CD4-positive, alpha-beta T cell treated with Interleukin-6 for 4 hours (primary cell): ENCODE results near the gene ARHGAP22.

Experiments used
- DNase-seq: peaks from one replicate; pipeline ENCODE4 v3.0.0-alpha.2; 2020; ENCODE audit warnings: mixed read lengths

Gene ARHGAP22

GRCh38 chr10:48632166-48632565, 27.3 kb upstream of the ARHGAP22 start:
- DNase-seq, result no peak

GRCh38 chr10:48627984-48628609, 23.2 kb upstream of the ARHGAP22 start:
- DNase-seq, result no peak

- no peak for DNase-seq
Observed at GRCh38 chr10:48626986-48627731, 22.3 kb upstream of the ARHGAP22 start.

GRCh38 chr10:48626447-48626846, 21.6 kb upstream of the ARHGAP22 start:
- DNase-seq, result no peak

GRCh38 chr10:48625826-48626134, 20.9 kb upstream of the ARHGAP22 start:
- DNase-seq, result no peak

- DNase-seq, result no peak
Observed at GRCh38 chr10:48623607-48624132, 18.8 kb upstream of the ARHGAP22 start.

- no peak for DNase-seq
Observed at GRCh38 chr10:48623009-48623408, 18.1 kb upstream of the ARHGAP22 start.

GRCh38 chr10:48620719-48621118, 15.8 kb upstream of the ARHGAP22 start:
- no peak for DNase-seq

- DNase-seq, result no peak
Observed at GRCh38 chr10:48616436-48616835, 11.6 kb upstream of the ARHGAP22 start.

- no peak for DNase-seq
Observed at GRCh38 chr10:48614481-48615390, 9.9 kb upstream of the ARHGAP22 start.

- DNase-seq, result no peak
Observed at GRCh38 chr10:48613016-48613415, 8.1 kb upstream of the ARHGAP22 start.

- DNase-seq, result no peak
Observed at GRCh38 chr10:48612236-48612943, 7.5 kb upstream of the ARHGAP22 start.

- no peak for DNase-seq
Observed at GRCh38 chr10:48611133-48611532, 6.3 kb upstream of the ARHGAP22 start.

- DNase-seq, result no peak
Observed at GRCh38 chr10:48610585-48611093, 5.8 kb upstream of the ARHGAP22 start.

- DNase-seq, result no peak
Observed at GRCh38 chr10:48609899-48610584, 5.2 kb upstream of the ARHGAP22 start.

GRCh38 chr10:48609441-48609840, 4.6 kb upstream of the ARHGAP22 start:
- DNase-seq, result no peak

GRCh38 chr10:48608976-48609375, 4.1 kb upstream of the ARHGAP22 start:
- no peak for DNase-seq

GRCh38 chr10:48608279-48608681, 3.4 kb upstream of the ARHGAP22 start:
- DNase-seq, result peak; percentile 31

GRCh38 chr10:48607356-48608278, 2.7 kb upstream of the ARHGAP22 start:
- no peak for DNase-seq

GRCh38 chr10:48606530-48607355, 1.9 kb upstream of the ARHGAP22 start:
- DNase-seq, result no peak
